Immature natural killer cell (primary cell): ENCODE data around the gene NGB. TPM values are rescaled to one million over a fixed set of nuclear protein-coding genes. Genes with fewer than 3 reads are reported as not detected.

Experiments used
- DNase-seq, 3 donors: peaks; one replicate each; pipeline ENCODE4 v3.0.0; 2022; ENCODE audit warnings: mixed read lengths in 1 of 3
- H3K27ac Mint-ChIP-seq, 6 donors: one replicate each; pipeline ENCODE4 v1.8.0; 2020; ENCODE audit warnings: mixed read lengths in 6 of 6, mild to moderate bottlenecking in 5 of 6, inconsistent platforms in 4 of 6, moderate library complexity in 3 of 6
- H3K27me3 Mint-ChIP-seq, 3 donors: one replicate each; pipeline ENCODE4 v1.8.0; 2020 to 2021; ENCODE audit warnings: low read depth in 3 of 3, mild to moderate bottlenecking in 3 of 3, mixed read lengths in 3 of 3, moderate library complexity in 3 of 3, inconsistent platforms in 1 of 3
- H3K36me3 Mint-ChIP-seq, 3 donors: one replicate each; pipeline ENCODE4 v1.8.0; 2020; ENCODE audit warnings: mixed read lengths in 3 of 3, inconsistent platforms in 2 of 3, mild to moderate bottlenecking in 2 of 3
- H3K4me1 Mint-ChIP-seq, 2 donors: one replicate each; pipeline ENCODE4 v1.8.0; 2020; ENCODE audit warnings: inconsistent platforms in 2 of 2, mild to moderate bottlenecking in 2 of 2, mixed read lengths in 2 of 2, moderate library complexity in 1 of 2
- H3K4me3 Mint-ChIP-seq, 5 donors: one replicate each; pipeline ENCODE4 v1.8.0; 2020; ENCODE audit warnings: mild to moderate bottlenecking in 5 of 5, mixed read lengths in 5 of 5, inconsistent platforms in 3 of 5, moderate library complexity in 3 of 5
- H3K9me3 Mint-ChIP-seq, 6 donors: one replicate each; pipeline ENCODE4 v1.8.0; 2020; ENCODE audit warnings: mild to moderate bottlenecking in 6 of 6, mixed read lengths in 6 of 6, inconsistent platforms in 4 of 6, moderate library complexity in 3 of 6
- polyA plus RNA-seq, 3 donors: library from polyadenylated mRNA; unstranded; fragments of 300-500 nt; fragmentation: Illumina TruSeq; gene quantifications; one replicate each; pipeline ENCODE4 v1.2.3, GENCODE V29; 2021

NGB gene
- polyA plus RNA-seq, 3 donors from 2014 or later, result not detected

GRCh38 chr14:77248666-77249065, 22.3 kb downstream of the NGB start:
- Mint-ChIP-seq H3K27ac (no peak overlapping the region), H3K27me3 (no peaks in the 10 kb centered on the region), H3K4me3 (no peak overlapping the region), H3K4me1 (no peaks in the 10 kb centered on the region), H3K9me3 (no peaks in the 10 kb centered on the region), H3K36me3 (no peaks in the 10 kb centered on the region)
- no peak for DNase-seq

- Mint-ChIP-seq H3K9me3 (no peaks in the 10 kb centered on the region), H3K27ac (no peak overlapping the region), H3K4me3 (no peak overlapping the region), H3K4me1 (no peaks in the 10 kb centered on the region), H3K27me3 (peaks cover 0 to 1% (median 0%) of the 10 kb centered on the region in 3 donors), H3K36me3 (no peaks in the 10 kb centered on the region)
- DNase-seq, result no peak
These were observed 24.2 kb downstream of the NGB start for GRCh38 chr14:77246784-77247183.

DNA sequence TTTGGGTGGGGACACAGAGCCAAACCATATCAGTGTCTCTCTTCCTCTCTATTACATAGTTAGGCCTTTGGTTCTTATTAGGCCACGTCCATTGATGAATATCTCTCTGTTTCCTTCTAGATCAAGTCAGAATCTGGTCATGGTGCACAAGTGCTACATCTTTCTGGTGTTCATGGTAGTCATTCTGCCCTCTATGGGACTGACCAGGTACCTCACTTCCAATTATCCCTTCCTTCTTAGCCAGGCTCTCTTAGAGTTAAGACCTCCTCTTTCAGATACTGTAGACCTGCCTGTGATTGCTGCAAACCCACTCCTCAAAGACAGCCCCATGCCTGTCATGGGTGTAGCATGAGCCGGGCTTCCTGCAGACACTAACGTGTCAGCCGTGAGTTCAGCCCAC, 25.2 kb downstream of the NGB start:
- H3K36me3 Mint-ChIP-seq, result no peaks in the 10 kb centered on the region
- no peak overlapping the region for H3K4me3 Mint-ChIP-seq
- DNase-seq, result no peak
- H3K9me3 Mint-ChIP-seq, result no peaks in the 10 kb centered on the region
- H3K27me3 Mint-ChIP-seq, result peaks cover 0 to 1% (median 0%) of the 10 kb centered on the region in 3 donors
- no peak overlapping the region for H3K27ac Mint-ChIP-seq
- H3K4me1 Mint-ChIP-seq, result no peaks in the 10 kb centered on the region

- Mint-ChIP-seq H3K27ac (no peak overlapping the region), H3K4me3 (no peak overlapping the region), H3K4me1 (no peaks in the 10 kb centered on the region), H3K27me3 (peaks cover 0 to 1% (median 0%) of the 10 kb centered on the region in 3 donors), H3K36me3 (no peaks in the 10 kb centered on the region), H3K9me3 (no peaks in the 10 kb centered on the region)
- no peak for DNase-seq
These were observed 27.2 kb downstream of the NGB start for GRCh38 chr14:77243853-77244252.

DNA sequence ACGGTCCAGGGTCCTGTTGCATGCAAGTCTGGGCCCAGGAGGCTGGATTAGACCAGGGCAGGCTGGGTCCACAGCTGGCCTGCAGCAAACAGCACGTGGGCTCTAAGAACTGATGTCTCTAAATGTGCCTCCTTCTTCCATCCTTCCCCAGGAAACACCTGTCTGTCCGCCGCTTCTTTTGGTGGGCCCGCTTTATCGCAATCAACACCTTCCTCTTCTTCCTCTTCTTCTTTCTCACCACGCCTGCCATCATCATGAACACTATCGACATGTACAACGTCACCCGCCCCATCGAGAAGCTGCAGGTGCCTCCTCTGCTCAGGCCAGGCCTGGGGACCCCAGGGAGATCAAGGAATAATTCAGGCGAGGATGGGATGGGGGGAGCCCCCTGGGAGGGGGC, 28.3 kb downstream of the NGB start:
- H3K9me3 Mint-ChIP-seq, result no peaks in the 10 kb centered on the region
- no peak overlapping the region for H3K27ac Mint-ChIP-seq
- DNase-seq, result no peak
- H3K36me3 Mint-ChIP-seq, result no peaks in the 10 kb centered on the region
- no peaks in the 10 kb centered on the region for H3K4me1 Mint-ChIP-seq
- peaks cover 0 to 1% (median 0%) of the 10 kb centered on the region in 3 donors for H3K27me3 Mint-ChIP-seq
- H3K4me3 Mint-ChIP-seq, result no peak overlapping the region

DNA sequence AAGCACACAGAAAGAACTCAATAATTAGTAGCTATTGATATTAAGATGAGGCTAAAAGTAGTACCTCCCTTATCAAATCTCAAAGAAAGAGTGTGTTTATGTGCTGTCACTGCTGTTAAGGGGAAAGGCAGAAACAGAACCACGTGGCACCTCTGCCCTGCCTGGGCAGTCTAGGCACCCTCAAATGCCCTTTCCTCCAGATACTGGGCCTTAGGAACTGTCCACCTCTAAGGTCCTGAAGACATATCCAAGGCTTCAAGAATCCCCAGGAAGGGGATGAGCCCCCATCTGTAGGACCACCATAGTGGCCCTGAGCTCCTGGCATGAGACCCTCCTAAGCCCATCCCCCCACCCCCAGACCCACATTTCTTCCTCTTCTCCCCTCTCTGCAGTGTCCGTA, 29.1 kb downstream of the NGB start:
- Mint-ChIP-seq H3K4me1 (no peaks in the 10 kb centered on the region), H3K4me3 (no peak overlapping the region), H3K36me3 (no peaks in the 10 kb centered on the region), H3K27ac (no peak overlapping the region), H3K9me3 (no peaks in the 10 kb centered on the region), H3K27me3 (peaks cover 0 to 2% (median 1%) of the 10 kb centered on the region in 3 donors)
- DNase-seq, result no peak

GRCh38 chr14:77240336-77240915, 30.6 kb downstream of the NGB start:
- H3K9me3 Mint-ChIP-seq, result no peaks in the 10 kb centered on the region
- H3K4me1 Mint-ChIP-seq, result no peaks in the 10 kb centered on the region
- no peak for DNase-seq
- no peak overlapping the region for H3K4me3 Mint-ChIP-seq
- H3K36me3 Mint-ChIP-seq, result no peaks in the 10 kb centered on the region
- H3K27ac Mint-ChIP-seq, result no peak overlapping the region
- peaks cover 0 to 2% (median 1%) of the 10 kb centered on the region in 3 donors for H3K27me3 Mint-ChIP-seq

DNA sequence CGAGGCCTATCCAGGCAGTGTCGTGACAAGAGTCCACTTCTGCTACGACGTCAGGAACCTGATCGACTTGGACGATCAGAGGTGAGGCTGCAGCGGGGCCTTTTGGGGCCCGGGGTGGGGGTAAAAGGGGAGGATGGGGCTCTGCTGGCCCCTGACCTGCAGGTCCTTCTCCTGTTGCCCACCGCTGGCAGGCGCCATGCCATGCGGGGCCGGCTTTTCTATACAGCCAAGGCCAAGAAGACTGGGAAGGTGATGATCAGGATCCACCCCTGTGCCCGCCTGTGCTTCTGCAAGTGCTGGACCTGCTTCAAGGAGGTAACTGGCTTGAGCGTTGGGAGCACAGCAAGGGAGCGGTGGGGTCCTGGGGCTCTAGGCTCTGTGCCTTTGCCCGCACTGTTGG, 31.6 kb downstream of the NGB start:
- Mint-ChIP-seq H3K27me3 (peaks cover 0 to 2% (median 1%) of the 10 kb centered on the region in 3 donors), H3K9me3 (no peaks in the 10 kb centered on the region), H3K36me3 (no peaks in the 10 kb centered on the region), H3K27ac (no peak overlapping the region), H3K4me3 (no peak overlapping the region), H3K4me1 (no peaks in the 10 kb centered on the region)
- no peak for DNase-seq

DNA sequence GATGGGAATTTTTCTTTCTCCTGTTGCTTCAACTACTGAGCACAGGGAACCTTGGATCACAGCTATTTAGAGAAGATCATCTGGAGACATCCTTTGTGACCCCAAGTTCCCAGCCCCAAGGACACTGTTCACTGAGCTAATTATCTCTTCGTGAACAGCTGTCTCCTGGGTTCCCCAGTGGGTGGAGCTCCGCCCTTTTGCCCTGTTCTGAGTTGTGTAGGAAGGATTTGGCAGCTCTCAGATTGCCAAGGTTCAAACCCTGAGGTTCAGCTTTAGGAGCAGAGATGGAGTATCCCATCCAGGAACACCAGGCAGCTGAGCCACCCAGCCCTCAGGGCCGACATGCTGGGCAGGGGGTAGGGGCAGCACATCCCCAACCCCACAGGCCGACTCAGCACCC, 32.0 kb downstream of the NGB start:
- no peaks in the 10 kb centered on the region for H3K4me1 Mint-ChIP-seq
- H3K27me3 Mint-ChIP-seq, result peaks cover 0 to 2% (median 1%) of the 10 kb centered on the region in 3 donors
- H3K36me3 Mint-ChIP-seq, result no peaks in the 10 kb centered on the region
- no peak for DNase-seq
- no peak overlapping the region for H3K4me3 Mint-ChIP-seq
- no peak overlapping the region for H3K27ac Mint-ChIP-seq
- no peaks in the 10 kb centered on the region for H3K9me3 Mint-ChIP-seq

DNA sequence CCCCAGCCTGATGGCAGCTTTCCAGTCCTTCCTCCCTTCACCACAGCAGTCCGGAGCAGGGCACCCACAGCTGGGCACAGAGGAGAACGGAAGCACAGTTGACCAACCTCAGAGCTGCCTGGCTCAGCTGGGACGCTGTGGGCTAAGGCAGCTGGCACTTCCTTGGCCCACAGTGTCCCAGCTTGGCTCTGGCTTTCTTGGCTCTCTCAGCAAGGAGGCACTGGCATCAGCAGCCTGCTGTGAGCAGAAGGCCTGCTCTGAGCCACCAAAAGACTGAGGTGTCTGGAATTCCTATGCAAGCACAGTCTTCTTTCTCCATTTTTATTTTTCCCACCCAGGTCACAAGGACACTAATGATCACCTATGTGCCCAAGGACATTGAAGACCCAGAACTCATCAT, 32.6 kb downstream of the NGB start:
- Mint-ChIP-seq H3K27ac (no peak overlapping the region), H3K27me3 (peaks cover 0 to 2% (median 1%) of the 10 kb centered on the region in 3 donors), H3K4me3 (no peak overlapping the region), H3K9me3 (no peaks in the 10 kb centered on the region), H3K36me3 (no peaks in the 10 kb centered on the region), H3K4me1 (no peaks in the 10 kb centered on the region)
- DNase-seq, result no peak

- Mint-ChIP-seq H3K36me3 (no peaks in the 10 kb centered on the region), H3K27ac (no peak overlapping the region), H3K4me1 (no peaks in the 10 kb centered on the region), H3K4me3 (no peak overlapping the region), H3K27me3 (peaks cover 0 to 3% (median 1%) of the 10 kb centered on the region in 3 donors), H3K9me3 (no peaks in the 10 kb centered on the region)
- no peak for DNase-seq
These were observed 34.2 kb downstream of the NGB start for GRCh38 chr14:77236814-77237213.

- no peaks in the 10 kb centered on the region for H3K4me1 Mint-ChIP-seq
- H3K4me3 Mint-ChIP-seq, result no peak overlapping the region
- no peaks in the 10 kb centered on the region for H3K36me3 Mint-ChIP-seq
- peaks cover 3 to 5% (median 3%) of the 10 kb centered on the region in 3 donors for H3K27me3 Mint-ChIP-seq
- no peak overlapping the region for H3K27ac Mint-ChIP-seq
- no peaks in the 10 kb centered on the region for H3K9me3 Mint-ChIP-seq
- DNase-seq, result no peak
These were observed 39.3 kb downstream of the NGB start for GRCh38 chr14:77231721-77232120.

DNA sequence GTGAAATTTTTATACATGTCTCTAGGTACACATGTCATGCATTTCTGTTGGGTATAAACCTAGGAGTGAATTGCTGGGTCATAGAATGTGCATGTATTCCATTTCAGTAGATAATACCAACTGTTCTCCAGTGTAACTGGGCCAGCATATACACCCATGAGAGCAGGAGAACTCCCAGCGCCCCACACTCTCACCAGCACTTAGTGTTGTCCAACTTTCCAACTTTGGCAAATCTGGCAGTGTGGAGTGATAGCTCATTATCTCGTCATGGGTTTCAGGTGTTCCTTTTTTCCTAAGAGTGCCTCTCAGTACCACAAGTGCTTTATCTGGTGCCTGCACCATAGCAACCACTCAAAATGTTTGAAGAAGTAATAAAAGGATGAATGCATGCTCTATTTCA, 40.1 kb downstream of the NGB start:
- no peak overlapping the region for H3K27ac Mint-ChIP-seq
- no peaks in the 10 kb centered on the region for H3K4me1 Mint-ChIP-seq
- H3K4me3 Mint-ChIP-seq, result no peak overlapping the region
- DNase-seq, result no peak
- no peaks in the 10 kb centered on the region for H3K36me3 Mint-ChIP-seq
- no peaks in the 10 kb centered on the region for H3K9me3 Mint-ChIP-seq
- H3K27me3 Mint-ChIP-seq, result peaks cover 3 to 5% (median 3%) of the 10 kb centered on the region in 3 donors

DNA sequence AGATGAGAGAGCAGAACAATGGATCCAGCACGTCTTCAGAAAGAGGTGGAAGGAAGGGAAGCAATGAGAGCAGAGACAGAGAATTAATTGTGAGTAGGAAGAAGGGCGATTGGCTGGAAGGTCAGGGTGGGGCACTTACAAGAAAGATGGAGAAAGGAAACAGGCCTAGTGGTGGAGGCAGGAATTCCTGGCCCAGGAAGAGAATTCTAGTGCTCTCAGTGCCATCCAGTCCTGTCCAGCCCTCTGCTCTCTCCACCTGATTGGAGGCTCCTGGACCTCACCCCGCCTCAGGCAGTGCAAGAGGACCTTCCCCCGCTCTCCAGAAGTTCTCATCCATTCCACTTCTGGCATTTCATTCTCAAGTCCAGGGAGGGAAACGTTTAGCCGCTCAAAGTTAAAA, 43.0 kb downstream of the NGB start:
- Mint-ChIP-seq H3K4me3 (no peak overlapping the region), H3K27ac (no peak overlapping the region), H3K9me3 (no peaks in the 10 kb centered on the region)

DNA sequence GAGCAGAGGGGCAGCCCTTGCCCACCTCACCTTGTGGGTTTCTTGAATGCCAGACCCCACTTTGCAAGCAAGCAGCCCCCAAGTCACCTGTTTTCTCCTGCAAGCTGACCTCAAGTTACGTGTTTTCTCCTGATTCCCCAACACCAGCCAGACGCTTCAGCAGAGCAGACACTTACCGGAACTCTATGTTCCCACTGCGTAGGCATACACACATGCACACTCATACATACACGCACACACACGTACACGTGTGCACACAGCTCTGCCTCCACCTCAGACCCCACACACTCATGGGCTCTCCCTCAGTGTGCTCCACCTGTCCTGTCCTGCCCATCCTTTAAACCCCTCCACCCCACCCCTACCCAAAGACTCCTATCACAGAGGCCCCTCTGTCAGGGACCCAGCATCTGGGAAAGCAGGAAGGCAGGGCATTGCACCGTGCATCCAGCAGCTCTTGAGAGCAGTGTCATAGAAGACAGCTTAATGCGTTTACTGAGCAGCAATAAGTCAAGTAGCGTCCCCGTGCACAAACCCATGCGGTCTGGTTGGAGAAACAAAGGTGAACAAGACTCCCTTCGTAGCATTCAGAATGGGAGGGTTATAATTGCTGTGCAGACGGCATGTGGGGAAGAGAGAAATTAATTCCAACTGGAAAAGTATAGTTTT, 45.0 kb downstream of the NGB start:
- no peaks in the 10 kb centered on the region for H3K36me3 Mint-ChIP-seq
- H3K4me1 Mint-ChIP-seq, result peaks cover 6 to 7% of the 10 kb centered on the region in 2 donors
- H3K4me3 Mint-ChIP-seq, result no peak overlapping the region
- H3K27ac Mint-ChIP-seq, result no peak overlapping the region
- no peak for DNase-seq
- no peaks in the 10 kb centered on the region for H3K9me3 Mint-ChIP-seq
- peaks cover 2 to 8% (median 4%) of the 10 kb centered on the region in 3 donors for H3K27me3 Mint-ChIP-seq

More for the DNA sequence above, 43.0 kb downstream of the NGB start:
- Mint-ChIP-seq H3K27me3 (peaks cover 3 to 10% (median 3%) of the 10 kb centered on the region in 3 donors), H3K36me3 (no peaks in the 10 kb centered on the region), H3K4me1 (no peaks in the 10 kb centered on the region)
- DNase-seq, result no peak
